Measurements from ENCODE around the gene GNG2.

GNG2 gene

DNA sequence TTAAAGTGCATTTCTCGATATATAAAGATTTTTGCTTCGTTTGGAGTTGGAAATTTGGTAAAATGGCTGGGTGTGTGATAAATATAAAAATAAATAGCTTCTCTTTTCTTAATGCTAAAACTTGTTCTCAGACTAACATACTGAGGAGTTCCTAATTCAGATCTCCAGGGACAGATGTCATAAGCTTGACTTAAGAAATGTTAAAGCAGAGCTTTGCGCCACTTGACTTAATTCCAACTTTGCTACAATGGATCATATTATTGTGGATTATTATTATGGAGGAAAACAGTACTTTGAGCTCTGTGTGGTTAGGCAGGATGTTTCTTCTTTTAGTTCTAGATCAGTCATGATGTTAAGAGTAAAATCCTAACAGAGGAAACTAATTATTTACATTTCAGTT is 33.8 kb downstream of the GNG2 start:
- no peak for DNase-seq (ENCODE audit: low read depth)

DNA sequence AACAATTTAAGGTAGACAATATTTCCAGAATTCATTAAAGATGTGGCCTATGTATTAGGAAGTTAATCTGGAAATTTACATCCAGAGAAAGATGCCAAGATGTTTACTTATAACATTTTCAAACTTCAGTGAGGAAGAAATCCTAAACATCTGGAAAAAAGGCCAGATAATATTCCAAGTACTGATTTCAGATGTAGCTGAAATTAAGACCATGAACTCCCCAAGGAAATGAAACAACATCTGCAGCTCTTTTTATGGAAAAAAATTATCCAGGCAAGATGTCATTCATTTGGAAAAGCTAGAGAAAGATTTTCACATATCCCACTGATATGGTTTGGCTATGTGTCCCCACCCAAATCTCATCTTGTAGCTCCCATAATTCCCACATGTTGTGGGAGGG is 35.0 kb downstream of the GNG2 start:
- DNase-seq (ENCODE audit: low read depth) = no peak

DNA sequence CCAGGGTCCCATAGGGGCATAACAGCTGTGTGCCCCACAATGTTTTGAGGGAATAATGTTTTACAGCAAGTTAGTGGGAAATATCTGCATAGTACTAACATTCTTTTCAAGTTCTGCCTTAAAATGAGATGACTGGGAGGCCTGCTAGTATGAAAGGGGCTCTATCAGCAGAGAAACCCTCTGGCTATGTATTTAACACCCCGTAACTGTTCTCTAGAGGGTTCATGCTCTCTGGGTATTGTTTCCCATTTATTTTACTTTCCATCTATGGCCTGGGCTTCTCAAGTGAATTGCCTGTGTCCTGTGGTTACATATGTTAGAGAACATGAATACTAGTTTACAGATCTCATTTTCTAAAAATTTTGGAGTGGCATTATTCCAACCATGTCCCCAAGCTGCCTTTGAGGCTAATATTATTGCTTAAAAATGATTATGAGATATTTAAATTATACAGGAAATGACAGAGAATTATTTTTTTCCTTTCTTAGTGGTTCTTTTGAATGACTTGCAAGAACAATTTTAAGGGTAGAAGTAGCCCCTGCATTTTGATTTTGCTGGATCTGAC is 37.5 kb downstream of the GNG2 start:
- DNase-seq (ENCODE audit: low read depth) = no peak

DNA sequence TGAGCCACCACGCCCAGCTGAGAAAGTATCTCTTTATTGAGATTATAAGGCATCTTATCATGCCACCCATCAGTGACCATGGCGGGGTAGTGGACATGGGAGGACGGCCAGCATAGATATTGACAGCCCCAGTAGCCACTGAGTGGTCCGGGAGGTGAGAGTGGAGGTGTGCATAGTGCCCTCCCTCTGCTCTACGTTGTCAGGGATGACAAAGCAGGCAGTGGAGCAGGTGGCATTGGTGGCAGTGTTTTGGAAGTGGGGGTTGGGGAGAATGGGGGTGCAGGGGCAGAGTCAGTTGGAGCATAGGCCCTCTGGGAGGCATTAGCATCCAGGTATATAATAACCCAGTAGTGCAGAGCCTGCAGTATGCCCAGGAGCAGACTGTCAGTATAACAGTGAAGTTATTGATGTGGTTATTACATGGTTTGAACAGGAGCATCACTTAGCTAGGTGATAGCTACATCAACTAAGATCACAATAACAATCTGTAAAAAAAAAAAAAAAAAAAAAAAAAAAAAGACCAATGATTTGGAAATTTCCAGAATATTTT is 41.1 kb downstream of the GNG2 start:
- DNase-seq (ENCODE audit: low read depth) = no peak

DNA sequence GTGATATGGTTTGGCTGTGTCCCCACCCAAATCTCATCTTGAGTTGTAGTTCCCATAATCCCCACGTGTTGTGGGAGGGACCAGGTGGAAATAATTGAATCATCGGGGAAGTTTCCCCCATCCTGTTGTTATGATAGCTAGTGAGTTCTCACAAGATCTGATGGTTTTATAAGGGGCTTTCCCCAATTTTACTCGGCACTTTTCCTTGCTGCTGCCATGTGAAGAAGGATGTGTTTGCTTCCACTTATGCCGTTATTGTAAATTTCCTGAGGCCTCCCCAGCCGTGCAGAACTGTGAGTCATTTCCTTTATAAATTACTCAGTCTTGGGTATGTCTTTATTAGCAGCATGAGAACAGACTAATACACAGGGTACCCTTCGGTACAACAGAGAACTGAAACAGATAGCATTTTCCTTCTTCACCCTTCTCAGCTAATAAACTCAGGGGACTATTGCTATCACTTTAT is 45.3 kb downstream of the GNG2 start:
- DNase-seq (ENCODE audit: low read depth) = peak; percentile 7

DNA sequence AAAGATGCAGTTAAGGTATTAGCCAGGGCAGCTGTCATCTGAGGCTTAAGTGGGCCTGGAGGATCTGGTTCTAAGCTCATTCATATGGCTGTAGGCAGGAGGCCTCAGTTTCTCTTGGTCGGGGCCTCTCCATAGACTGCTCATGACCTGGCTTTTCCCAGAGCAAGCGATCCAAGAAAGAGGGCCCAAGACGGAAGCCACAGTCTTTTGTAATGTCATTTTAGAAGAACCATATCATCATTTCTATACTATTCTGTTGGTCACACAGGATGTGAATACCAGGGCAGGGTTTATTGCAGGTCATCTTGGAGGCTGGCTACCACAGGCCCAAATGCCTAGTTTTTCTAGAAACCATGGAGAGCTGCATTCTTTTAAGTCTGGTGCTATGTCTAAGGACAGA is 47.7 kb downstream of the GNG2 start:
- no peak for DNase-seq (ENCODE audit: low read depth)

GRCh38 chr14:51912112-51912786 is 51.8 kb downstream of the GNG2 start:
- DNase-seq (ENCODE audit: low read depth) = no peak

GRCh38 chr14:51914310-51914709 is 53.9 kb downstream of the GNG2 start:
- no peak for DNase-seq (ENCODE audit: low read depth)

- DNase-seq (ENCODE audit: low read depth) = no peak
These were observed 56.8 kb downstream of the GNG2 start for GRCh38 chr14:51917193-51917592.

DNA sequence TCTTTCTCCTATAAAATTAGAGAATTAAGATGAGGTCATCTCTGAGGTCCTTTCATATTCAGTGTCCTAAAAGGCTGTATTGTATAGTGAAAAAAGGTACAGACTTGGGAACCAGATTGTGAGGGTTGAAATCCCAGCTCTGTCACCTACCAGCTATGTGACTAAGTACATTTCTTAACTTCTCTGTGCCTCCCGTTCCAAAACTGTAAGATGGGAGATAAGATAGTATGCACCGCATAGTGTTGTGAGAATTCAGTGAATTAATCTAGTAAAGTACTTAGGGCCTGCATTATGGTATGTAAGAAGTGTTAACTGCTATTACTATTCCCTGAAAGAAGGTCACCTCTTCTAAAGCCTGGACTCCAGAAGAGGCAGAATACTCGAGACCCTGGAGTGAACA is 60.6 kb downstream of the GNG2 start:
- no peak for DNase-seq (ENCODE audit: low read depth)

DNA sequence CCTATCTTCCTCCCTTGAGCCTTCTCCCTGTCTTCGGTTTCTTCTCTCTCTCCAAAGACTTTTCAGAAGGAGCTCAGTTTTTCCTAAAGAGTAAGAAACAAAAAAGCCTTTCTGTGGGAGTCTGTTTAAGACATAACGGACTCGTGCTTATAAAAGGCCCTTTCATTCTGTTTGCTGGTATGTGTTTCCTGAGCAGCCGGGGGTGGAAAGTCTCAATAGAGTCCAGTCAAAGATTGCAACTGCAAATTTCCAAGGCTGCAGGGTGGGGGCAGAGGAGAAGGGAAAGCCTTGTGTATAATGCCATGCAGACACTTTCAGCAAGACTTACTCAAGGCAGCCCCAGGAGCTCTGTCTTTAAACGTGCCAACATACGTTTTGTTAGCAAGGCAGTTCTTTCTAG is 62.2 kb downstream of the GNG2 start:
- no peak for DNase-seq (ENCODE audit: low read depth)

GRCh38 chr14:51924600-51924999 is 64.2 kb downstream of the GNG2 start:
- DNase-seq (ENCODE audit: low read depth) = no peak

GRCh38 chr14:51925980-51926379 is 65.6 kb downstream of the GNG2 start:
- no peak for DNase-seq (ENCODE audit: low read depth)

- DNase-seq (ENCODE audit: low read depth) = no peak
These were observed 66.0 kb downstream of the GNG2 start for GRCh38 chr14:51926449-51926848.

DNA sequence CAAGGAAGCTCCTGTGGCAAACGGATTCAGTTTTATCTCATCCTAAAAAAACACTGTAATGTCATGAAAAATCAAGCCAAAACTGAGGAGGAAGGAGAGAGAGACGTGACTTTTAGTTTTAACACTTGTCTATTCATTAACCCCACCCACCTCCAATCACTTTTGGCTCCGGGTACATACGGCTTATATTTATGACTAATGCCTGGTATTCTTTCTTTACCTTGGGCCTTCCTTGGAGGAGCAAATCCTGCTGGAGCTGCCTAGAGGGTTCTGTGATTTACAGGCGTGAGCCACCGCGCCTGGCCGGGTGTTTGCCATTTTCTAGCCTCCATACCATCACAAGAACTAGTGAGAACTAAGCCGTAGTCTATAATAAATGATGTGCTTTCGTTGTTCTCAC is 68.2 kb downstream of the GNG2 start:
- no peak for DNase-seq (ENCODE audit: low read depth)

DNA sequence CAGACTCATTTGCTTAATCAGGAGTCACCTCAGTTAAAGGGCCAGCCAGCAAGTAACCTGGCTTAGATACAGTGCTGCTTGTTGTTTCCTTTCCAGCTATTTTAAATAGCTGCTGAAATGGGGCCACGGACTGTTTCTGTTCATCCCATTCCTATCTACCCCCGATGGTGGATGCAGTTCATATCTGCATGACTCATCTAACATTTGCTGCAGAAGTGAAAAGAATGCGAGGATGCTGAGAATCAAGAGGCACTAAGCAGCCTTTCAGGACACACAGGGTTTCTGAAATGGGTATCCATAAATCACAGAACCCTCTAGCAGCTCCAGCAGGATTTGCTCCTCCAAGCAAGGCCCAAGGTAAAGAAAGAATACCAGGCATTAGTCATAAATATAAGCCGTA is 68.8 kb downstream of the GNG2 start:
- DNase-seq (ENCODE audit: low read depth) = no peak

- no peak for DNase-seq (ENCODE audit: low read depth)
These were observed 69.7 kb downstream of the GNG2 start for GRCh38 chr14:51929910-51930682.

GRCh38 chr14:51931308-51931707 is 70.9 kb downstream of the GNG2 start:
- DNase-seq (ENCODE audit: low read depth) = no peak

GRCh38 chr14:51933191-51933590 is 72.8 kb downstream of the GNG2 start:
- DNase-seq (ENCODE audit: low read depth) = no peak

- no peak for DNase-seq (ENCODE audit: low read depth)
These were observed 77.7 kb downstream of the GNG2 start for GRCh38 chr14:51938137-51938536.

DNA sequence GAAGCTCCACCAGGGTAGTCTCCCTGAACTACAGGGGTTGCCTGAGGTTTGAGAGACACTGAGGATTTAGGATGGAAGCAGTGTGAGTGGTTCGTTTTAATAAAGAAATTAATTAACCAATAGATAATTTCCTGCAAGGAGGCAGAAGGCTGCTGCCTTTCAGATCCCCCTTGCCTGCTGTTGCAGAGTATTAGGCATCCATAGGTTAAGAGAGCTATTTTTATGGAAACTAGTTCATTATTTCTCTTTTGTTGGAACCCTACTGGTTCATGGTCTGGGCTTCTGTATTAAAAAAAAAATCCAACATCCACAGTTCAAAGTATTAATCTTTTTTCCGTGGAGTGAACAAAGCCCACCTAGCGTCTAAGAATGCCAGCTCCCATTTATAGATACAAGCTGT is 78.4 kb downstream of the GNG2 start:
- DNase-seq (ENCODE audit: low read depth) = no peak

GRCh38 chr14:51939226-51939625 is 78.8 kb downstream of the GNG2 start:
- no peak for DNase-seq (ENCODE audit: low read depth)

- DNase-seq (ENCODE audit: low read depth) = no peak
These were observed 79.4 kb downstream of the GNG2 start for GRCh38 chr14:51939755-51940301.
